Muscle of arm (tissue), 12 donors: ENCODE measurements around the gene PMS1. TPM values are rescaled to one million over a fixed set of nuclear protein-coding genes. Genes with fewer than 3 reads are reported as not detected.

Experiments used
- polyA plus RNA-seq, 12 donors: library from polyadenylated mRNA; unstranded; fragments of 120-200 nt; gene quantifications; one replicate each; pipeline ENCODE4 v1.2.1, GENCODE V29; 2013; ENCODE audit not compliant: insufficient read length in 12 of 12

The PMS1 gene
- polyA plus RNA-seq, 12 donors = 20.1 to 42.5 (median 32.0) TPM; not detected in 1

Other genes with a start within 250 kb of the PMS1 start
- gene SLC40A1, start 203.7 kb upstream of the PMS1 start, polyA plus RNA-seq = 10 to 100 TPM in 11 of 12 donors, not detected in 1; 34.5 to 69.1 (median 50.4) TPM
- 10 to 100 TPM in 11 of 12 donors, not detected in 1; 39.5 to 73.7 (median 51.9) TPM for gene ASNSD1, start 123.0 kb upstream of the PMS1 start, polyA plus RNA-seq
- 10 to 100 TPM in 5 of 12 donors, 1 to 10 TPM in 6, not detected in 1; 3.9 to 13.0 (median 7.7) TPM for gene ANKAR, start 109.8 kb upstream of the PMS1 start, polyA plus RNA-seq
- gene OSGEPL1, start 21.7 kb upstream of the PMS1 start, polyA plus RNA-seq = 10 to 100 TPM in 10 of 12 donors, not detected in 2; 10.7 to 19.8 (median 13.3) TPM
- 10 to 100 TPM in 11 of 12 donors, not detected in 1; 35.2 to 89.0 (median 57.5) TPM for gene ORMDL1, start 111 bp upstream of the PMS1 start, polyA plus RNA-seq